Fibroblast of mammary gland (primary cell): ENCODE results near the gene PIAS1.
"Not testable (repeated sequence)": the region's sequence is repeated elsewhere in the genome, so short reads cannot be mapped to it uniquely, and the experiment has no call there.

ENCODE experiments used
- DNase-seq: peaks from one replicate; pipeline ENCODE4 v3.0.0-alpha.2; 2010; ENCODE audit warnings: low read depth
- H3K4me3 ChIP-seq: 2 replicates; pipeline ENCODE4 v1.5.1; 2011; ENCODE audit warnings: low read depth, mild to moderate bottlenecking, low read length, moderate library complexity; ENCODE audit not compliant: control insufficient read depth
- TF ChIP-seq, protein P1 (sequence below): conservative IDR thresholded peaks from 2 replicates; pipeline ENCODE4 v1.5.1; 2011; ENCODE audit warnings: low read depth, low read length, inconsistent platforms; ENCODE audit not compliant: control insufficient read depth, insufficient read depth

Gene PIAS1

DNA sequence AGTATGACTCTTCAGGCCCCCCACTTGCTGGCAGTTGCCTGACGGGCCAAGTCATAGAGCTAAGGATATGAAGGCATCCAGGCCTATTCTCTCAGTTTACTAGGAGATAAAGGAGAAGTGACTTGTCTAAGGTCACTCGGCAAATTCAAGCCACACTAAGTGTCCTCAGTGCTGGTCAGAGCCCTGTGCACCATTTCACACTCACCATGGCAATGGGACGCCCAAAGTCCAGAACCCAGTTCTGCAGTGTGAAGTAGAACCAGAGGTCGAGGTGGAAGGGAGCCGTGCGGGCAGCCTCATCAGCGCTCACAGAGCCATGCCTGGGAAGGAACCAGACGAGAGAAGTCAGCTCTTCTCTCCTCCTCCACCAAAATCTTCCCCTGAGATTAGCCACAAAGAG lies 164.2 kb downstream of the PIAS1 start:
- no peak for DNase-seq
- no peak overlapping the region for H3K4me3 ChIP-seq

DNA sequence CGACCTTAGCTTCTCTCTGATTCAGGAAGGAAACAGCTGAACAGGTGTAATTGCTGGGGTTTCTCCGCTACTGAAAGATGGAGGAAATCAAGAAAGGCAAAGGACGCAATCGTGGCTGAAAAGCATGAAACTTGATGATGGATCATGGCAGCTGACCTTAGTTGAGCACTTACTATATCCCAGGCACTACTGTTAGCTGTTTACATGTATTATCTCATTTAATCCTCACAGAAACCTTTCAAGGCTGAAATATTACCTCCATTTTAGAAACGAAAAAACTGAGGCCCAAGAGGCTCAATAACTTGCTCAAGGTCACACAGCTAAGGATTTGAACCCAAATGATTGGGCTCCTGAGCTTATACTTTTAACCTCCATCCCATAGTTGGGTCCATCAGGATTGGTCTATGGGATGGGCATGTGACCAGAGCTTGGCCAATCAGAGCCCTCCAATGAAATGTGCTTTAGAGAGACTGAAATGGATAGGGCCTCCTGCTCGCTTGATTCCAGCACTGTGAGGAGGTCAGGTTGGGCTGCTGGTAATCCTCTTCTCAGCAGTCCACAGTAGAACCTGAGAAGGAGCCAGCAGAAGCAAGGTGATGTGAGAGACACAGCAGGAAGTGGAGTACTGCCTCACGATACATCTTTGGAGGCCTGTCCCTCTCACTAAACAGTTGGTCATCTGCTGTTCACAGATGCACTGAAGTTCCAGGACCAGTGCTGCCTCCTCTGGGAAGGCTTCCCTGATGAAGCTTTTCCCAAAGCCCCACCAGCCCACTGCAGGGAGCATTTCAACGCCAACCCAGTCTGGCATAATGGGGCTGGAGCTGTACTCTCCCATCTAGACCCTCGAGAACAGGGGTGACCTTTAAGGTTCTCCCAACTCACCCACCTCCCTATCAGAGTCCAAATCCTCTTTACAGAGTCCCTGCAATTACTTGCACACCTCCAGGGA lies 165.0 kb downstream of the PIAS1 start:
- DNase-seq = no peak
- no peak overlapping the region for H3K4me3 ChIP-seq
- TF ChIP-seq, protein P1, sequence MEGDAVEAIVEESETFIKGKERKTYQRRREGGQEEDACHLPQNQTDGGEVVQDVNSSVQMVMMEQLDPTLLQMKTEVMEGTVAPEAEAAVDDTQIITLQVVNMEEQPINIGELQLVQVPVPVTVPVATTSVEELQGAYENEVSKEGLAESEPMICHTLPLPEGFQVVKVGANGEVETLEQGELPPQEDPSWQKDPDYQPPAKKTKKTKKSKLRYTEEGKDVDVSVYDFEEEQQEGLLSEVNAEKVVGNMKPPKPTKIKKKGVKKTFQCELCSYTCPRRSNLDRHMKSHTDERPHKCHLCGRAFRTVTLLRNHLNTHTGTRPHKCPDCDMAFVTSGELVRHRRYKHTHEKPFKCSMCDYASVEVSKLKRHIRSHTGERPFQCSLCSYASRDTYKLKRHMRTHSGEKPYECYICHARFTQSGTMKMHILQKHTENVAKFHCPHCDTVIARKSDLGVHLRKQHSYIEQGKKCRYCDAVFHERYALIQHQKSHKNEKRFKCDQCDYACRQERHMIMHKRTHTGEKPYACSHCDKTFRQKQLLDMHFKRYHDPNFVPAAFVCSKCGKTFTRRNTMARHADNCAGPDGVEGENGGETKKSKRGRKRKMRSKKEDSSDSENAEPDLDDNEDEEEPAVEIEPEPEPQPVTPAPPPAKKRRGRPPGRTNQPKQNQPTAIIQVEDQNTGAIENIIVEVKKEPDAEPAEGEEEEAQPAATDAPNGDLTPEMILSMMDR = no peak

More for the DNA sequence above, 164.2 kb downstream of the PIAS1 start:
- TF ChIP-seq, protein P1 = no peak

DNA sequence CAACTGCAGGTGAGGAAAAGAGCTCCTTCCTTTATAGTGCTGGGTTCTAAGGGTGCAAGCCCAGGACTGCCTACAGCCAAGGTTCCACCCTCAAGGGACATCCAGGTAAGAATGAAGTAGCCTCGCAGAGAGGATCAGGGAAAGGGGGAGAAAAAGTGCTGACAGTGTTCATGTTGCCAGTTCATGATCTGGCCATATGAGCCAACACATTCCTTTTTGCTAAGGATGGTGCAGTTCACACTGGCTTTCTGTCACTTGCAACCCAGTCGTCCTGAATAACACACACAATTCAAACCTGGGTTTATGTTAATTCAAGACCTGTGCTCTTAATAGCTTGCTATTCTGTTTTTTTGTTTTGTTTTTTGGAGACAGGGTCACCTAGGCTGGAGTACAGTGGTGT lies 166.4 kb downstream of the PIAS1 start:
- TF ChIP-seq, protein P1 = no peak
- DNase-seq = no peak

DNA sequence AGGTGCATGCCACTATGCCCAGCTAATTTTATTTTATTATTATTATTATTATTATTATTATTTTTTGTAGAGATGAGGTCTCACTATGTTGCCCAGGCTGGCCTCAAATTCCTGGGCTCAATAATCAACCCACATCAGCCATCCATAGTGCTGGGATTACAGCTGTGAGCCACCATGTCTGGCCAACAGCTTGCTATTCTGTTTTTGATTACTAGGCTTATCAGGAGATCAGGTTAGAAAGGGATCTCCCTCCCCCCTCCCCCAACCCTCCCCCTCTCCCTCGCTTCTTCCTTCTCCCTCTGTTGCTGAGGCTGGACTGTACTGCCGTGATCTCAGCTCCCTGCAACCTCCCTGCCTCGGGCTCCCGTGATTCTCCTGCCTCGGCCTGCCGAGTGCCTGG lies 166.9 kb downstream of the PIAS1 start:
- no peak for DNase-seq
- no peak overlapping the region for H3K4me3 ChIP-seq
- TF ChIP-seq, protein P1 = no peak

More for the DNA sequence above, 166.4 kb downstream of the PIAS1 start:
- H3K4me3 ChIP-seq = no peak overlapping the region

DNA sequence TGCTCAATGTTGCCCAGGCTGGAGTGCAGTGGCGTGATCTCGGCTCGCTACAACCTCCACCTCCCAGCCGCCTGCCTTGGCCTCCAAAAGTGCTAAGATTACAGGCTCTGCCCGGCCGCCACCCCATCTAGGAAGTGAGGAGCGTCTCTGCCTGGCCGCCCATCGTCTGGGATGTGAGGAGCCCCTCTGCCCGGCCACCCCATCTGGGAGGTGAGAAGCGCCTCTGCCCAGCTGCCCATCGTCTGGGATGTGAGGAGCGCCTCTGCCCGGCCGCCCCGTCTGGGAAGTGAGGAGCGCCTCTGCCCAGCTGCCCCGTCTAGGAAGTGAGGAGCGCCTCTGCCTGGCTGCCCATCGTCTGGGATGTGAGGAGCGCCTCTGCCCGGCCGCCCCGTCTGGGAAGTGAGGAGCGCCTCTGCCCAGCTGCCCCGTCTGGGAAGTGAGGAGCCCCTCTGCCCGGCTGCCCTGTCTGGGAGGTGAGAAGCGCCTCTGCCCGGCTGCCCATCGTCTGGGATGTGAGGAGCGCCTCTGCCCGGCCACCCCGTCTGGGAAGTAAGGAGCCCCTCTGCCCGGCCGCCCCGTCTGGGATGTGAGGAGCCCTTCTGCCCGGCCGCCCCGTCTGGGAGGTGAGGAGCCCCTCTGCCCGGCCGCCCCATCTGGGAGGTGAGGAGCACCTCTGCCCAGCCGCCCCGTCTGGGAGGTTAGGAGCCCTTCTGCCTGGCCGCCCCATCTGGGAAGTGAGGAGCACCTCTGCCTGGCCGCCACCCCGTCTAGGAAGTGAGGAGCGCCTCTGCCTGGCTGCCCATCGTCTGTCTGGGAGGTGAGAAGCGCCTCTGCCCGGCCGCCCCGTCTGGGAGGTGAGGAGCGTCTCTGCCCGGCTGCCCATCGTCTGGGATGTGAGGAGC lies 167.7 kb downstream of the PIAS1 start:
- H3K4me3 ChIP-seq, DNase-seq: not testable (repeated sequence)

DNA sequence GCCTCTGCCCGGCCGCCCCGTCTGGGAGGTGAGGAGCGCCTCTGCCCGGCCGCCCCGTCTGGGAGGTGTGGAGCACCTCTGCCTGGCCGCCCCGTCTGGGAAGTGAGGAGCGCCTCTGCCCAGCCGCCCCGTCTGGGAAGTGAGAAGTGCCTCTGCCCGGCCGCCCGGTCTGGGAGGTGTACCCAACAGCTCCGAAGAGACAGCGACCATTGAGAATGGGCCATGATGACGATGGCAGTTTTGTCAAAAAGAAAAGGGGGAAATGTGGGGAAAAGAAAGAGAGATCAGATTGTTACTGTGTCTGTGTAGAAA lies 168.3 kb downstream of the PIAS1 start:
- not testable (repeated sequence) for H3K4me3 ChIP-seq, DNase-seq

DNA sequence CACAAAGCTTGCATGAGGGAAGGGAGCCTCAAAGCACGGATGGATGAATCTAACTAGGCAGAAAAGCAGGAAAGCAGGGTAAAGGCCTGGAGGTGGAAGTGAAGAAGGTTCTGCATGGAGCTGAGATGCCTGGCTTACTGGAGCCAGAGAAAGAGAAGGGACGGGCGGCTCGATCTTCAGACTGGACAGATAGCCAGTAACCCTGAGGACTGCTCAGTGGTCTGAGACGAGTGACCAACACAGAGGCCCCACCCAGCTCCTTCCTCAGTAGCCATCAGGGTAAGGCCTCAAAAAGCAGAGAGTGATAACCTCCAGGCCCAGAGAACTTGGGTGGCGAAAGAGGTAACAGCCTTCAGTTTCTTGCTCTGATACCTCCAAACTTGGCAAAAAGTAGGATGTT lies 169.1 kb downstream of the PIAS1 start:
- DNase-seq = no peak
- no peak overlapping the region for H3K4me3 ChIP-seq
- TF ChIP-seq, protein P1 = no peak
